Subcutaneous abdominal adipose tissue (tissue), 5 donors: ENCODE measurements around the gene BNIP1.

Experiments
- H3K27ac ChIP-seq: one replicate; pipeline ENCODE4 v1.7.0; 2013; ENCODE audit warnings: low read depth, mild to moderate bottlenecking, inconsistent platforms, low read length, moderate library complexity
- H3K27me3 ChIP-seq, 5 donors: one replicate each; pipeline ENCODE4 v1.7.0; 2013; ENCODE audit warnings: low read length in 5 of 5, inconsistent platforms in 1 of 5; ENCODE audit not compliant: control insufficient read depth in 5 of 5, insufficient read depth in 4 of 5
- H3K36me3 ChIP-seq, 5 donors: one replicate each; pipeline ENCODE4 v1.7.0; 2013; ENCODE audit warnings: low read length in 5 of 5; ENCODE audit not compliant: control insufficient read depth in 5 of 5, insufficient read depth in 5 of 5
- H3K4me1 ChIP-seq, 5 donors: one replicate each; pipeline ENCODE4 v1.7.0; 2013; ENCODE audit warnings: low read length in 5 of 5, mild to moderate bottlenecking in 3 of 5, moderate library complexity in 1 of 5; ENCODE audit not compliant: control insufficient read depth in 5 of 5, insufficient read depth in 5 of 5
- H3K4me3 ChIP-seq, 5 donors: one replicate each; pipeline ENCODE4 v1.7.0; 2013; ENCODE audit warnings: low read length in 5 of 5, low read depth in 1 of 5
- H3K9ac ChIP-seq, 5 donors: one replicate each; pipeline ENCODE4 v1.7.0; 2013; ENCODE audit warnings: low read length in 5 of 5, mild to moderate bottlenecking in 4 of 5, moderate library complexity in 3 of 5
- H3K9me3 ChIP-seq, 5 donors: one replicate each; pipeline ENCODE4 v1.7.0; 2013; ENCODE audit warnings: low read length in 5 of 5; ENCODE audit not compliant: control insufficient read depth in 5 of 5
- donor health status: healthy.
- donor health status: healthy.
- donor health status: healthy.
- donor health status: healthy.
- donor health status: healthy.

Gene BNIP1

DNA sequence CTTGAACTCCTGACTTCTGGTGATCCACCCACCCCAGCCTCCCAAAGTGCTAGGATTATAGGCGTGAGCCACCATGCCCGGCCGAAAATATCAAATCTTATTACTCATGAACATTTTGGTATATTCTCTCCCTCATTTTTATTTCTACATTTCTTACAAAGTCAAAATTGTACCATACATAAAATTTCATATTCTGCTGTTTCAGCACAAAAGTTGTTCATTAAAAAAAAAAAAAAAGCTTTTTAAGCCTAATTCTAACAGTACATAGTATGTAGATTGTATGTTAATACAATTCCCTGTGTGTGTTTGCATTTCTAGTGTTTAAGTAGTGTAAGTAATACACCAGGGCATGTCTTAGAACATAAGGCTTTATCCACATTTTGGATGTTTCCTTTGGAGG, 14.9 kb downstream of the BNIP1 start:
- H3K4me1 ChIP-seq, result no peaks in the 10 kb centered on the region
- H3K36me3 ChIP-seq, result peaks cover 6 to 78% (median 64%) of the 10 kb centered on the region in 5 donors
- no peaks in the 10 kb centered on the region for H3K9me3 ChIP-seq

DNA sequence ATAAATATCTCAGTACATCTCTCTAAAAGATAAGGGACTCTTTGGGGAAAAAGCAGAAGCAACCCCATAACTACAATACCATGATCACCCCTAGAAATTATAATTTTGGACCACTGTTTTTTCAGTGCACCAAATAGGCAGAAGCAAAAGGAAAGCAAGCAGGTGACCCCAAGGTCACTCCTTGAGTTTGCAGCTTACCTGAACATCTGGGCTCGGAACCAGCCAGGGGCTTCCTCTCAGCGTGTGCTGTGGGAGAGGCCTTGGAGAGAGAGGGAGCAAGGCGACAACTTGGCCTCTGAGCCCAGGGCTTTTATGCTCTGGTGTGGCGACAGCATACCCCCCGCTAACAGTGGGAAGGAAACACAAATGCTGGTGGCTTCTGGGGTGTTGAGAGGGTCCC, 16.8 kb downstream of the BNIP1 start:
- Histone ChIP-seq H3K27ac (no peak overlapping the region), H3K9ac (no peak overlapping the region), H3K36me3 (peaks cover 6 to 74% (median 58%) of the 10 kb centered on the region in 5 donors), H3K4me1 (no peaks in the 10 kb centered on the region), H3K27me3 (no peaks in the 10 kb centered on the region), H3K4me3 (no peak overlapping the region), H3K9me3 (no peaks in the 10 kb centered on the region)

More for the DNA sequence above, 14.9 kb downstream of the BNIP1 start:
- Histone ChIP-seq H3K4me3 (no peak overlapping the region), H3K27ac (no peak overlapping the region), H3K9ac (no peak overlapping the region), H3K27me3 (no peaks in the 10 kb centered on the region)

DNA sequence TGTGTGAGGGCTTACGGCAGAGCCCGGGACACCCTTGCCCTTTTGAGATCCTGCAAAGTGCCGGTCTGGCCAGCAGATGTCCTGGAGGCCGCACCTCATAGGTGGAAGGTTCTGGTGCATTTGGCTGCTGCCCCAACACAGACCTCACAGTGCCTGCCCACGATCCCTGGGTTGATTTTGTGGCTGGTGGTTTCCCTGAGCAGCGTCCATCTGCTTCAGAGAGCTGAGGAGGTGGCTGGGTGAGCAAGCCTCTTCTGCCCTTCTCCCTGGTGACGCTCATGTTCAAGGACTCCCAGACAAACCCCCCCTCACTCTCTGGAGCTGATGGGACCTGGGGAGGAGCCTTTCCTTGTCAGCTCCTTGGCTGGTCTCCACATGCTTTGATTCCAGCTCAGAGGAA, 18.9 kb downstream of the BNIP1 start:
- Histone ChIP-seq H3K4me3 (no peak overlapping the region), H3K27ac (no peak overlapping the region), H3K4me1 (no peaks in the 10 kb centered on the region), H3K36me3 (peaks cover 6 to 62% (median 46%) of the 10 kb centered on the region in 5 donors), H3K9ac (no peak overlapping the region), H3K9me3 (no peaks in the 10 kb centered on the region), H3K27me3 (no peaks in the 10 kb centered on the region)

DNA sequence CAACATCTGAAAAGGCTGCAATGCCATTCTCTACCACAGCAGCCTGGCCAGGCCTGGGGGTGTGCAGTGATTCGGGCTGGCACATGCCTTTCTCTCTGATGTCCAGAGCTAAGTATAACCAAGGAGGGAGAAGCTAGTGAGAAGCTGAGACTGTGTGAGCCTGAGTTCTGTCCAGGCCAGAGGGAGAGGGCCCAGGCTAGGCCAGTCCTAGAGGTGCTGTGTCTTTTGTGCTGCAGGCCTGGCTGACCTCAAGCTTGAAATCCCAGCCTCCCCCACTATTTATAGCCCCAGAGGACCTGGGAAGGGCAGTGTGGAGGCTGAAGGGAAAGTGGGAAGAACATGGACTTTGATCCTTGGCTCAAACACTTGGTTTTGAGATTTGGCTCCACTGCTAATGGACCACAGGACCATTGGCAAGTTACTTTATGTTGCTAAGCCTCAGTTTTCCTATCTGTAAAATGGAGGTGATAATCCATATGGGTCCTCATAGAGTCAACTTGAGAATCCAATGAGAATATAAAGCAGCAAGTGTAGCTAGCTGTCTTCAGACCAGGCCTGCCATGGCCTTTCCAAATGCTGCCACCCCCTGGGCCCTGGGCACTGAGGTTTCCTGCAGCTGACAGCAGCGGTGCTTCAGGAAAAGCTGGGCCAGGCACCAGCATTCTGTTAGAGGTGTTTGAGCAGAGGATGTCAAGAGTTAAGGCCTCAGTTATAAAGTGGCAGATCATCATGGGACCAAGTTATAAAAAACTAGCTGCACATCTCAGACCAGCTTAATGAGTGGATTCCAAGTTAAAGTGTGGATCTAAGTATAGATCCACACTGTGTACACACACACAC, 21.1 kb downstream of the BNIP1 start:
- Histone ChIP-seq H3K27me3 (no peaks in the 10 kb centered on the region), H3K27ac (no peak overlapping the region), H3K9ac (no peak overlapping the region), H3K9me3 (no peaks in the 10 kb centered on the region), H3K36me3 (peaks cover 0 to 43% (median 31%) of the 10 kb centered on the region in 5 donors), H3K4me3 (no peak overlapping the region), H3K4me1 (no peaks in the 10 kb centered on the region)

DNA sequence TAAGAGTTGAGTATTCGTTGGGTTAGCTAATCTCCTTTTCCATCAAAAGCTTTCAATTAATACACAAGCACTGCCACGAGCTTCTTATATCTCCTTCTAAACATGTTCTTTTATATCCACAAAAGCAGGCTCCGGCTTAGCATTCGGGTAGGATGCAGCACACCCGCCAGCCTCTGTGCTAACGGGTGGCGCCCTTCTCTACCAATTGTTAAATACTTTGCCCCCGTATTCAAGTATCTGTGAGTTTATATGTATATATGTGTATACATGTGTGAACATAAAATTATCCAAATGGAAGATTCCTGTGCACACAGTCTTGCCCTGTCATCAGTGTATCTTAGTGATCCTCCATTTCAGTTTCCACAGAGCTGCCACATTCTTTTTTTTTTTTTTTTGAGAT, 27.8 kb downstream of the BNIP1 start:
- H3K4me1 ChIP-seq, result no peaks in the 10 kb centered on the region

DNA sequence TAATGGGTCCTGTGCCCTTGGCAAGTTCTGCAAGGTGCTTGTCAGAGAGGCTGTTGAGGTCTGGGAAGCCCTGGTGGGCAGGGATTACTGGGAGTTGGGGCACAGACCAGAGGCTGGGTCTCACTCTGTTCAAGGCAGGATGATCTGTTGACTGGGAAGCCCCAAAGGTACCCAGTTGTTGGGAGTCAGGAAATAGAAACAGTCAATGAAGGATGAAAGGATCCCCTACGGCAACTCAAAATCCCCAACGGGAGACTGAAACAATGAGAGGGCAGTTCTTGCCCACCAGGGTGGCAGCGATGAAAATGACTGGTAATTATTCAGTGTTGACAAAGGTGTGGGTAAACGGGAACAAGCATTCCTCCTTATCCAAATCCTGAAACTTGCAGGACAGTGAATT, 31.2 kb downstream of the BNIP1 start:
- no peak overlapping the region for H3K4me3 ChIP-seq
- no peaks in the 10 kb centered on the region for H3K4me1 ChIP-seq
- H3K27ac ChIP-seq, result no peak overlapping the region
- no peaks in the 10 kb centered on the region for H3K36me3 ChIP-seq
- H3K27me3 ChIP-seq, result peaks cover 0 to 7% (median 0%) of the 10 kb centered on the region in 5 donors
- peaks cover 0 to 12% (median 9%) of the 10 kb centered on the region in 5 donors for H3K9me3 ChIP-seq
- H3K9ac ChIP-seq, result no peak overlapping the region

More for the DNA sequence above, 27.8 kb downstream of the BNIP1 start:
- Histone ChIP-seq H3K27ac (no peak overlapping the region), H3K9ac (no peak overlapping the region), H3K27me3 (peaks cover 0 to 7% (median 0%) of the 10 kb centered on the region in 5 donors), H3K9me3 (peaks cover 0 to 3% (median 0%) of the 10 kb centered on the region in 5 donors), H3K4me3 (no peak overlapping the region), H3K36me3 (no peaks in the 10 kb centered on the region)

DNA sequence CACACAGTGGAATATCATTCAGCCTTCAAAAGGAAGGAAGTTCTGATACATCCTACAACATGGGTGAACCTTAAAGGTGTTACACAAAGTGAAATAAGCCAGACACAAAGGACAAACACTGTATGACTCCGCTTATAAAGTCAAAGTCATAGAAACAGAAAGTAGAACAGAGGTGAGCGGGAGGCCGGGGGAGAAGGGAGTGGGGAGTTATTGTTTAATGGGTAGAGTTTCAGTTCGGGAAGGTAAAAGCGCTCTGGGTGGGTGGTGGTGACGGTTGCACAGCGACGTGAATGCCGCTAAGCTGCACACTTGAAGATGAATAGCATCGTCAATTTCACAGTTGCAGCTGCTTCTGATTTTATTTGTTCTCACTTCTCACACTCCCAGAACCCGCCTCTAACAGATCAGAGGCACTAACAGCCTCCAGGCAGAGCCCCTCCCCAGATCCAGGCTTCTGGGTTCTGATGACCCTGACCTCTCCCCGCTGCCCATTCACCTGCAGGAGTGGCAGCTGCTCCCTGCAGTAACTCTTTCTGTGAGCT, 34.1 kb downstream of the BNIP1 start:
- Histone ChIP-seq H3K27me3 (peaks cover 0 to 7% (median 0%) of the 10 kb centered on the region in 5 donors), H3K4me3 (no peak overlapping the region), H3K9ac (no peak overlapping the region), H3K27ac (no peak overlapping the region), H3K4me1 (no peaks in the 10 kb centered on the region), H3K9me3 (peaks cover 0 to 11% (median 9%) of the 10 kb centered on the region in 5 donors), H3K36me3 (no peaks in the 10 kb centered on the region)

DNA sequence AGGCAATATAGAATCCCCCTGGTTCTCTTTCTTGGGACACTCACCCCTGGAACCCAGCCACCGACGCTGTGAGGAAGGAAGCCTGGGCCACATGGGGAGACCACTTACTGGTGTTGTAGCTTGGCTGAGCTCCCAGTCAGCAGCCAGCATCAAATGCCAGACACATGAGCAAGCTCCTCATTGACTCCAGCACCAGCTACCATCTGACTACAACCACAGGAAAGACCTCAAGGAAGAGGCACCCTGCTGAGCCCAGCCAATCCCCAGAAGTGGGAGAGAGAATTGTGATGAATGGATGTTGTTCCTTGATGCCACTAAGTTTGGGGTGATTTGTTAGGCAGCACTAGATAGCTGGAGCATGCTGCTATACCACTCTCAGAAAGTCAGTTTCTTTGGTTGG, 36.0 kb downstream of the BNIP1 start:
- no peak overlapping the region for H3K27ac ChIP-seq
- peaks cover 0 to 11% (median 9%) of the 10 kb centered on the region in 5 donors for H3K9me3 ChIP-seq
- H3K9ac ChIP-seq, result no peak overlapping the region
- no peak overlapping the region for H3K4me3 ChIP-seq
- H3K27me3 ChIP-seq, result peaks cover 0 to 4% (median 0%) of the 10 kb centered on the region in 5 donors
- no peaks in the 10 kb centered on the region for H3K36me3 ChIP-seq
- H3K4me1 ChIP-seq, result no peaks in the 10 kb centered on the region

DNA sequence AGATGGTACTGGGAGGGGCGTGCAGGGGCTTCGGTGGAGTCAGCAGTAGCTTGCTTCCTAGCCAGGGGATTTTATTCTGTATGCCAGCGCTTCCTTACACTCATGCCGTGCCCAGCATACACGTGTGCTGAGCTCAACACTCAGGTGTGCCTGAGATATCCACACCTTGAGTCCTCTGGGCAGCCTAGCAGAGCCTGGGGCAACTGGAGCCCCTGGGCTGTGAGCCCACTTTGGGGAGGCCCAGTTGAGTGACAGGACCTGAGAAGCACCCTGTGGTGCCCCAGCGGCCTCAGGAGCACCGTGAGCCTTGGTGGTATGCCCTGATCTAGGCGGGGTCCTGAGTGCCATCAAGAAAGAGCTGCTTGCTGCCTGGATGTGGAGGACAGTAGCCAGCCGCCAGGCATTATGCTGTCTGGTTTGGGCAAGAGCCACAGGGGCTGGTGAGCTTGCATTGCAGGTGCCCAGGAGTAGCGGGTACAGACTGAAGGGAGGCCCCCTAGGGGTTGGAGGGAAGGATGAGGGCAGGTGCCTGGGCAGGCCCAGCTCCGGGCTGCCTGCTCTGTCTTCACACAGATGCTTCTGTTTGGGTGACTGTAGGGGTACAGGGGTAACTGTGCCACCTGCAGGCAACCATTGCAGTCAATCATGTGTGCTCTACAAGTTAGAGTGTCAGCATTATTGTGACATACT, 42.9 kb downstream of the BNIP1 start:
- H3K27me3 ChIP-seq, result peaks cover 0 to 3% (median 0%) of the 10 kb centered on the region in 5 donors
- no peak overlapping the region for H3K27ac ChIP-seq
- no peak overlapping the region for H3K4me3 ChIP-seq
- no peaks in the 10 kb centered on the region for H3K36me3 ChIP-seq
- H3K9me3 ChIP-seq, result no peaks in the 10 kb centered on the region
- no peak overlapping the region for H3K9ac ChIP-seq
- no peaks in the 10 kb centered on the region for H3K4me1 ChIP-seq

DNA sequence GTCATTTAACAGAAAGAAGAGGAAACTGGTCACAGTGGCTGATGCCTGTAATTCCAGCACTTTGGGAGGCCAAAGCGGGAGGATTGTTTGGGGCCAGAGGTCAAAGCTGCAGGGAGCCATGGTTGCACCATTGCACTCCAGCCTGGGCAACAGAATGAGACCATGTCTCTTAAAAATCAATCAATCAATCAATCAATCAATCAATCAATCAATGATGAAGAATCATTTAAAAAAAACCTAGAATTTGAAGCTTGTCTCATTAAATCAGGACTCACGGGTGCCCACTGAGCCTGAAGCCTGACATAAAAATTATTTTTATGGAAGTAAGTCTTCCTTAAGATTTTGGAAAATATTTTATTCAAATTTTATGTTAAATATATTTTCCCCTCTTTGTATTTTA, 43.9 kb downstream of the BNIP1 start:
- H3K9me3 ChIP-seq, result no peaks in the 10 kb centered on the region
- peaks cover 0 to 3% (median 0%) of the 10 kb centered on the region in 5 donors for H3K27me3 ChIP-seq
- no peak overlapping the region for H3K4me3 ChIP-seq
- H3K36me3 ChIP-seq, result no peaks in the 10 kb centered on the region
- H3K9ac ChIP-seq, result no peak overlapping the region
- H3K27ac ChIP-seq, result no peak overlapping the region
- no peaks in the 10 kb centered on the region for H3K4me1 ChIP-seq
